ENCODE results near the gene EPHB2.

EPHB2 gene

DNA sequence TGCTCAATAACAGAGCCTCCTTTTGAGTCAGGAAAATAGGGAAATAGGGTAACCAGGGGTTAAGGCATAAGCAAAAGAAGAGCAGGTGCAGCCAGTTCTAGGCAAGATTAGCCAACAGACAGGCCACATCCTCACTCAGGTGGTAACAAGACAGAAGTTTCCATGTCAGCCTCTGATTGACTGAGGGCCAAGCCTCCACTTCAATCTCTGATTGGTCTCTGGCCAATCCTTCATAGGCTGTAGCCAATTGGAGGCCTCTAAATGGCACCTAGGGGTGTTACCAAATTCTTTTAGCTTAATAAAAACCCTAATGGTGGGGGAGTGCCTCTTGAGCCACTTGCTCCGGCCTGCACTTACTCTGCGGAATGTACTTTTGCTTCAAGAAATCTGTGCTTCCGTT, 224.8 kb downstream of the EPHB2 start:
- TF ChIP-seq RAD21 (IDR thresholded peaks at IDR 0.05; ENCODE audit: low read depth), result no peak
- TF ChIP-seq, protein P1, sequence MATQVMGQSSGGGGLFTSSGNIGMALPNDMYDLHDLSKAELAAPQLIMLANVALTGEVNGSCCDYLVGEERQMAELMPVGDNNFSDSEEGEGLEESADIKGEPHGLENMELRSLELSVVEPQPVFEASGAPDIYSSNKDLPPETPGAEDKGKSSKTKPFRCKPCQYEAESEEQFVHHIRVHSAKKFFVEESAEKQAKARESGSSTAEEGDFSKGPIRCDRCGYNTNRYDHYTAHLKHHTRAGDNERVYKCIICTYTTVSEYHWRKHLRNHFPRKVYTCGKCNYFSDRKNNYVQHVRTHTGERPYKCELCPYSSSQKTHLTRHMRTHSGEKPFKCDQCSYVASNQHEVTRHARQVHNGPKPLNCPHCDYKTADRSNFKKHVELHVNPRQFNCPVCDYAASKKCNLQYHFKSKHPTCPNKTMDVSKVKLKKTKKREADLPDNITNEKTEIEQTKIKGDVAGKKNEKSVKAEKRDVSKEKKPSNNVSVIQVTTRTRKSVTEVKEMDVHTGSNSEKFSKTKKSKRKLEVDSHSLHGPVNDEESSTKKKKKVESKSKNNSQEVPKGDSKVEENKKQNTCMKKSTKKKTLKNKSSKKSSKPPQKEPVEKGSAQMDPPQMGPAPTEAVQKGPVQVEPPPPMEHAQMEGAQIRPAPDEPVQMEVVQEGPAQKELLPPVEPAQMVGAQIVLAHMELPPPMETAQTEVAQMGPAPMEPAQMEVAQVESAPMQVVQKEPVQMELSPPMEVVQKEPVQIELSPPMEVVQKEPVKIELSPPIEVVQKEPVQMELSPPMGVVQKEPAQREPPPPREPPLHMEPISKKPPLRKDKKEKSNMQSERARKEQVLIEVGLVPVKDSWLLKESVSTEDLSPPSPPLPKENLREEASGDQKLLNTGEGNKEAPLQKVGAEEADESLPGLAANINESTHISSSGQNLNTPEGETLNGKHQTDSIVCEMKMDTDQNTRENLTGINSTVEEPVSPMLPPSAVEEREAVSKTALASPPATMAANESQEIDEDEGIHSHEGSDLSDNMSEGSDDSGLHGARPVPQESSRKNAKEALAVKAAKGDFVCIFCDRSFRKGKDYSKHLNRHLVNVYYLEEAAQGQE (IDR thresholded peaks at IDR 0.05; ENCODE audit: low read depth), result no peak
- TF ChIP-seq TCF12 (IDR thresholded peaks at IDR 0.05; ENCODE audit: low read depth), result no peak
- no peak for TF ChIP-seq NFIC (IDR thresholded peaks at IDR 0.05)
- TF ChIP-seq FOXM1 (IDR thresholded peaks at IDR 0.05; ENCODE audit: borderline replicate concordance, low read depth), result no peak
- TF ChIP-seq TEAD4 (IDR thresholded peaks at IDR 0.05), result no peak

DNA sequence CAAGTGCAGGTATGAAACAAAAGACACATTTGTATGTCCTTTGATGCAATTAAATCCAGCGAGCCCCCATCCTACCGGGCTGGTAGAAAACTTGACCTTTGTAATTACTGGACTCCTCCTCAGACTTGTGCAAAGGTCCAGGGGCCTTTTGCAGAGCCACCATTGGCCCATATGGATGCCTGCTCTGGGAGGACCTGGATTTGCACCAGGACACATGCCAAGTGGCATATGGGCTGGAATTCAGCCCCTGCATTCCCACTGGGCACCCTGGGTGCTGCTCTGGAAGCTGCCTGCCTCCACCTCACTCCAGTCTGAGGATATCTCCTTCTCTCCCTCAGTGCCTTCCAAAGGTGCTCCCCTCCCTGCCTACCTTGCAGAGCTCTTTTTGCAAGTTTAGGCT, 226.0 kb downstream of the EPHB2 start:
- no peak for TF ChIP-seq EGR1 (IDR thresholded peaks at IDR 0.05)
- TF ChIP-seq FOXM1 (IDR thresholded peaks at IDR 0.05; ENCODE audit: borderline replicate concordance, low read depth), result no peak
- TF ChIP-seq EP300 (IDR thresholded peaks at IDR 0.05; ENCODE audit: borderline replicate concordance), result no peak
- TF ChIP-seq, protein P2, sequence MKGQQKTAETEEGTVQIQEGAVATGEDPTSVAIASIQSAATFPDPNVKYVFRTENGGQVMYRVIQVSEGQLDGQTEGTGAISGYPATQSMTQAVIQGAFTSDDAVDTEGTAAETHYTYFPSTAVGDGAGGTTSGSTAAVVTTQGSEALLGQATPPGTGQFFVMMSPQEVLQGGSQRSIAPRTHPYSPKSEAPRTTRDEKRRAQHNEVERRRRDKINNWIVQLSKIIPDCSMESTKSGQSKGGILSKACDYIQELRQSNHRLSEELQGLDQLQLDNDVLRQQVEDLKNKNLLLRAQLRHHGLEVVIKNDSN (IDR thresholded peaks at IDR 0.05), result no peak
- no peak for TF ChIP-seq NFIC (IDR thresholded peaks at IDR 0.05)
- TF ChIP-seq CREB1 (IDR thresholded peaks at IDR 0.05; ENCODE audit: low read depth), result no peak
- TF ChIP-seq, protein P1 (IDR thresholded peaks at IDR 0.05; ENCODE audit: low read depth), result no peak
- TF ChIP-seq ZBTB7A (IDR thresholded peaks at IDR 0.05; ENCODE audit: low read depth), result no peak

DNA sequence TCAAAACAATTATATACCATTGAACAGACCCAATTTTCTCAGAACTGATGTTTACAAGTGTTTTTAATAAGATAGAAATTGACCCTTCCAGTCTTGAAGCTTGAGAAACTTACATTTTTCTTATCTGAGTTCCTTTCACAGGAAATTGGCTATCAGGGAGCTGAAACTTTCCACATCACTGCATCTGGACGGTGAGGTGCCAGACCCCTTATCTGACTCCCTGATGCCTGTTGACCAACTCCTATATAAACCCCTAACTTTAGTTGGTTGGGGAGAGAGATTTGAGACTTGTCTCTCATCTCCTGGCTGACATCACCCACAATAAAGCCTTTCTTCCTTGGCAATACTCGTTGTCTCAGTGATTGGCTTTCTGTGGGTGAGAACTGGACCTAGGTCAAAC, 230.6 kb downstream of the EPHB2 start:
- TF ChIP-seq, protein P1 (IDR thresholded peaks at IDR 0.05; ENCODE audit: low read depth), result no peak
- TF ChIP-seq TCF12 (IDR thresholded peaks at IDR 0.05; ENCODE audit: low read depth), result no peak
- no peak for TF ChIP-seq CEBPB (IDR thresholded peaks at IDR 0.05)
- TF ChIP-seq, protein P3, sequence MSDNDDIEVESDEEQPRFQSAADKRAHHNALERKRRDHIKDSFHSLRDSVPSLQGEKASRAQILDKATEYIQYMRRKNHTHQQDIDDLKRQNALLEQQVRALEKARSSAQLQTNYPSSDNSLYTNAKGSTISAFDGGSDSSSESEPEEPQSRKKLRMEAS (IDR thresholded peaks at IDR 0.05), result no peak
- TF ChIP-seq TAF1 (IDR thresholded peaks at IDR 0.05; ENCODE audit: low read depth), result no peak
- no peak for TF ChIP-seq EP300 (IDR thresholded peaks at IDR 0.05; ENCODE audit: borderline replicate concordance)
- TF ChIP-seq CREB1 (IDR thresholded peaks at IDR 0.05; ENCODE audit: low read depth), result no peak
- TF ChIP-seq TEAD4 (IDR thresholded peaks at IDR 0.05), result no peak
- TF ChIP-seq EGR1 (IDR thresholded peaks at IDR 0.05), result no peak
- TF ChIP-seq NFIC (IDR thresholded peaks at IDR 0.05), result no peak

DNA sequence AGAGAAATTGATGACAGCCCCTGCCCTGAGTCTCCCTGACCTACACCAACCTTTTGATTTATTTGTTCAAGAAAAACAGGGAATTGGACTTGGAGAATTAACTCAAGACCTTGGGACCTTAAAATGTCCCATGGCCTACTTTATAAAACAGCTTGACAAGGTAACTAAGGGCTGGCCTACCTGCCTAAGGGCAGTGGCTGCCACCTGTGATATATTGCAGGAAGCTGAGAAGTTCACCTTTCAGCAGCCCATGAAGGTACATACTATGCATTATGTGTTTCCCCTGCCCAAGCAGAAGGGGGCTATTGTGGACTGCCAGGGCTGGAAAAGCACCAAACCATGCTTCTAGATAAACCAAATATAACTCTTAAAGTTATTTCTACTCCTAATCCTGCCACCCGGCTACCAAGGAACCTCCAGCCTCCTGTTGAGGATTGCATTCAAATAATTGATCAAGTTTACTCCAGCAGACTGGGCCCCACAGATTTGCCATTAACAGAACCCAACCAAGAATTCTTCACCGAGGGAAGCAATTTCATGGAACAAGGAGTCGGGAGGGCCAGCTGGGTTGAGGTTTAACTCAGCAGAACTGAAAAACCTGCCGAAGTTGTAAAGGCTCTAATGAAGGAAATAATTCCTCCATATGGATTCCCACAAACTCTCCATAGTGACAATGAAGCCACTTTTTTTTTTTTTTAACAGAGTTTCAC, 233.9 kb downstream of the EPHB2 start:
- TF ChIP-seq, protein P2 (IDR thresholded peaks at IDR 0.05), result no peak
- no peak for TF ChIP-seq TEAD4 (IDR thresholded peaks at IDR 0.05)
- TF ChIP-seq RAD21 (IDR thresholded peaks at IDR 0.05; ENCODE audit: low read depth), result no peak
- TF ChIP-seq, protein P3 (IDR thresholded peaks at IDR 0.05), result no peak
- TF ChIP-seq EP300 (IDR thresholded peaks at IDR 0.05; ENCODE audit: borderline replicate concordance), result no peak
- TF ChIP-seq TCF12 (IDR thresholded peaks at IDR 0.05; ENCODE audit: low read depth), result no peak
- TF ChIP-seq NFIC (IDR thresholded peaks at IDR 0.05), result no peak
- TF ChIP-seq TAF1 (IDR thresholded peaks at IDR 0.05; ENCODE audit: low read depth), result no peak
- TF ChIP-seq, protein P1 (IDR thresholded peaks at IDR 0.05; ENCODE audit: low read depth), result no peak
- no peak for TF ChIP-seq YY1 (IDR thresholded peaks at IDR 0.05; ENCODE audit: low read depth)
- TF ChIP-seq CREB1 (IDR thresholded peaks at IDR 0.05; ENCODE audit: low read depth), result no peak
- TF ChIP-seq ZBTB7A (IDR thresholded peaks at IDR 0.05; ENCODE audit: low read depth), result no peak
- TF ChIP-seq FOXM1 (IDR thresholded peaks at IDR 0.05; ENCODE audit: borderline replicate concordance, low read depth), result no peak
- no peak for TF ChIP-seq CEBPB (IDR thresholded peaks at IDR 0.05)
- TF ChIP-seq EGR1 (IDR thresholded peaks at IDR 0.05), result no peak

Data from Ishikawa (cell line).